BJ (cell line): Measurements from ENCODE around the gene BBIP1. TPM values are rescaled to one million over a fixed set of nuclear protein-coding genes. Genes with fewer than 3 reads are reported as not detected.

Source experiments
- CTCF ChIA-PET: fragments of 350-600 bp; formaldehyde crosslinking; extraction: SDS; loops from one replicate; lab custom pipeline; 2021; ENCODE audit warnings: antibody characterized with exemption, inconsistent platforms; lab: Yijun Ruan, JAX
- POLR2A ChIA-PET: fragments of 300-600 bp; sonication (Branson Sonifier 250); formaldehyde crosslinking; extraction: SDS; loops from one replicate; lab custom pipeline; 2021; ENCODE audit warnings: antibody characterized with exemption; lab: Charles Lee
- DNase-seq: peaks from one replicate; pipeline ENCODE4 v3.0.0-alpha.2; 2011; ENCODE audit warnings: low read depth
- H3K27me3 ChIP-seq: 2 replicates; pipeline ENCODE4 v1.6.0; 2011; ENCODE audit warnings: low read length; ENCODE audit not compliant: control insufficient read depth, insufficient read depth
- H3K36me3 ChIP-seq: 2 replicates; pipeline ENCODE4 v1.5.1; 2011; ENCODE audit warnings: low read length; ENCODE audit not compliant: control insufficient read depth, insufficient read depth
- H3K4me3 ChIP-seq: 2 replicates; pipeline ENCODE4 v1.5.1; 2011; ENCODE audit warnings: low read depth, mild to moderate bottlenecking, control low read depth, low read length
- polyA plus RNA-seq: library from polyadenylated mRNA; depleted of rRNA; stranded (reverse); fragments of >200 nt; gene quantifications from 2 replicates; pipeline ENCODE4 v1.2.3, GENCODE V29; 2011
- TF ChIP-seq, protein P1 (sequence below): IDR thresholded peaks from 2 replicates; pipeline ENCODE4 v1.5.1; 2011; ENCODE audit warnings: low read depth, mild to moderate bottlenecking, control low read depth, inconsistent platforms, low read length, moderate library complexity; ENCODE audit not compliant: insufficient read depth

BBIP1 gene
- polyA plus RNA-seq, 1 experiment: 11.0 TPM

DNA sequence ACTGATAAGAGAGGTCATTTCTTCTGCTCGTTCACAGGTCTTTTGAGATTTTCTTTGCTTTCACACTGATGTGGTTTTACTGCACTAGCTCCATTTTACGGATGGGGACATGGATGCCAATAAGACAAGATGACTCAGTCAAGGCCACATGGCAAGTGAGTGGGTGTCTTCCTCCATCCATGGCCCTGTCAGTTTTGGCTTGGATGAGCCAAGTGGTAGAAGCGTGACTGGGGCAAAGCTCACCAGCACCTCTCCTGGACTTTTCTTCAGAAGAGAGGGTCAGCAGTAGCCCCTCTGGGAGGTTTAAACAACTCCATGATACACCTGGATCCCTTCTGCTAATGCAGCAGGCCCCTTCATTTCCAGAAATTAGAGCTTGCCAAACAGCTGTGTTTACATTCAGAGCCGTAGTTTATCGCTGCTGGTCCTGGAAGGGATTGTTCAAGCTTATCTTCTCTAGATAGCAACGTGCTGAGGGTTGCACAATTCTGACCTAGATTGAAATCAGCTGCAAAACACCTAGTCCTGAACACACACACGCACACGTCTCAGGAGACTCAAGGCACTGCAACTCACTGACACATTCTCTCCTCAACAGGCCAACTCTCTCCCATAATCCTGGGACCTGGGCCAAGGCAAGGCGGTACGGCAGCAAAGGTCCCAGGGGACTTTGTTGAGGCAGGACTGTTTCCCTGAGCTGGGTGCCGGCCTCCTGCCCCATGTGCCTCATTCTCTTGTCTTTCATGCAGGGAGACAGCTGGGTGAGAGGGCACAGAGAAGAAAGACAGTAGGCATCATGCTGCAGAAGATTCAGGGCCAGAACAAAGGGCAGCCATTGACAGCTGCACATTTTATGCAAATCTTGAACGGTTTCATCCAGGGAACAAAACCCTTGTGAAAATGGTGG, 61.5 kb downstream of the BBIP1 start:
- Histone ChIP-seq H3K27me3 (peaks cover 4% of the 10 kb centered on the region; the same call in 1 of the 2 replicates), H3K36me3 (no peaks in the 10 kb centered on the region), H3K4me3 (no peak overlapping the region)
- ChIA-PET CTCF (interaction anchor here (1.4 kb wide), 1 partner anchor 36 kb away, joined by 5 read pairs; no protein-coding TSS in a partner anchor), POLR2A (no interaction called here)
- TF ChIP-seq, protein P1, sequence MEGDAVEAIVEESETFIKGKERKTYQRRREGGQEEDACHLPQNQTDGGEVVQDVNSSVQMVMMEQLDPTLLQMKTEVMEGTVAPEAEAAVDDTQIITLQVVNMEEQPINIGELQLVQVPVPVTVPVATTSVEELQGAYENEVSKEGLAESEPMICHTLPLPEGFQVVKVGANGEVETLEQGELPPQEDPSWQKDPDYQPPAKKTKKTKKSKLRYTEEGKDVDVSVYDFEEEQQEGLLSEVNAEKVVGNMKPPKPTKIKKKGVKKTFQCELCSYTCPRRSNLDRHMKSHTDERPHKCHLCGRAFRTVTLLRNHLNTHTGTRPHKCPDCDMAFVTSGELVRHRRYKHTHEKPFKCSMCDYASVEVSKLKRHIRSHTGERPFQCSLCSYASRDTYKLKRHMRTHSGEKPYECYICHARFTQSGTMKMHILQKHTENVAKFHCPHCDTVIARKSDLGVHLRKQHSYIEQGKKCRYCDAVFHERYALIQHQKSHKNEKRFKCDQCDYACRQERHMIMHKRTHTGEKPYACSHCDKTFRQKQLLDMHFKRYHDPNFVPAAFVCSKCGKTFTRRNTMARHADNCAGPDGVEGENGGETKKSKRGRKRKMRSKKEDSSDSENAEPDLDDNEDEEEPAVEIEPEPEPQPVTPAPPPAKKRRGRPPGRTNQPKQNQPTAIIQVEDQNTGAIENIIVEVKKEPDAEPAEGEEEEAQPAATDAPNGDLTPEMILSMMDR: no peak
- no peak for DNase-seq

DNA sequence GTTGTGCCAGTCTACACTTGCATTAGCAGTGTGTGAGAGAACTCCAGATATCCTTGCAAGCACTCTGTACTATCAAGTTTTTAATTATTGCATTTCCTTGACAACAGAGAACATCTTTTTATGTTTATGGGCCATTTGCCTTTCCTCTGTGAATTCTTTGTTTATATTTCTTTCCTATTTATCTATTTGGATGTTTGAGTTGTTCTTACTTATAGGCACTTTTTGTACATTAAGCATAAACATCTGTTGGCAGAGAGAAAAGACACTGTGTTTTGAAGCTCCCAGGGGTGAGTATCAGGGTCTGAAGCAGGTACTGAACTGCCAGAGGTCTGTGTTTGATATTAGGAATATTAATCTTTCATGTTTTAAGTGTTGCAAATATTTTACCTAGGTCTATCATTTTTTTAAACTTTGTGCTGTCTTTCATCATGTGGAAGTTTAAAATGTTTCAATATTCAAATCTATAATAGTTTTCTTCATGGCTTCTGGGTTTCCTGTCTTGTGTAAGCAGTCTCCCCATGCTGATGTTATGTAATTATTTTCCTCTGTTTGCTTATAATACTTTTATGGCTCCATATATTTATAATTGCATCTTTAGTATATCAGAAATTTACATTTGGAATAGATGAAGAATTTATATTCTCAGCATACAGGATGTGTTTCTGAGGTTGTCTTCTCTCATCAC, 64.9 kb downstream of the BBIP1 start:
- Histone ChIP-seq H3K27me3 (peaks cover 8% of the 10 kb centered on the region), H3K4me3 (no peak overlapping the region), H3K36me3 (no peaks in the 10 kb centered on the region)
- DNase-seq: no peak
- TF ChIP-seq, protein P1: no peak
- ChIA-PET POLR2A (no interaction called here), CTCF (interaction anchor here (0.7 to 1.7 kb wide), 2 partner anchors 10 to 16 kb away, joined by 3 to 4 read pairs; no protein-coding TSS in a partner anchor)

DNA sequence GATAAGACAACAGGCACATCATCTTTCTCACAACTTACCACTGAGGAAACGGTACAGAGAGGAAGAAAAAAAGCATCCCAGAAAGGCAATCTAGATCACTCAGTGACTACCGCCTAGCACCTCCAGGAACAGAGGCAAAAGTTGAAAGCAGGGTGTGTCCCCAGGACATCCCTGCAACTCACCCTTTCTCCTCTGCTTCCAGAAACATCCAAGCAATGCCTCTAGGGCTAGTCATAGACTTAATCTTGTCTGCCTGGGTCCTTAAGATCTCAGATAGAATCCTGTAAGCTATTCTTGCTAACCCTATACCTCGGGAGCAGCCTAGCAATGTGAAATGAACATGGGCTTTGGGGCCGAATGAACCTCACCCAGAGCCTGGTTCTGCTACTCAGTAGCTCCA, 66.0 kb downstream of the BBIP1 start:
- no peak overlapping the region for H3K4me3 ChIP-seq
- TF ChIP-seq, protein P1: no peak
- ChIA-PET CTCF (interaction anchor here (0.8 to 1.4 kb wide), 2 partner anchors 11 to 13 kb away, joined by 3 read pairs; no protein-coding TSS in a partner anchor), POLR2A (no interaction called here)
- DNase-seq: no peak
- no peaks in the 10 kb centered on the region for H3K36me3 ChIP-seq
- H3K27me3 ChIP-seq: peaks cover 8% of the 10 kb centered on the region

GRCh38 chr10:110852255-110852896, 66.6 kb downstream of the BBIP1 start:
- no peak for DNase-seq
- ChIA-PET CTCF (interaction anchor here (1.1 to 1.7 kb wide), 3 partner anchors 9 to 17 kb away, joined by 3 to 5 read pairs (median 4); no protein-coding TSS in a partner anchor), POLR2A (no interaction called here)
- H3K4me3 ChIP-seq: no peak overlapping the region
- peaks cover 10% of the 10 kb centered on the region for H3K27me3 ChIP-seq
- H3K36me3 ChIP-seq: no peaks in the 10 kb centered on the region
- TF ChIP-seq, protein P1: no peak
